Liver (tissue), 9 donors: ENCODE data around the gene AXIN1. TPM values are rescaled to one million over a fixed set of nuclear protein-coding genes. Genes with fewer than 3 reads are reported as not detected.

Source experiments
- DNase-seq: peaks from one replicate; pipeline ENCODE4 v3.0.0-alpha.2; 2017; ENCODE audit warnings: low spot score
- H3K27ac ChIP-seq, 2 donors: one replicate each; pipeline ENCODE4 v1.7.0; 2013; ENCODE audit warnings: inconsistent platforms in 2 of 2, low read length in 2 of 2, control low read depth in 1 of 2, low read depth in 1 of 2, mild to moderate bottlenecking in 1 of 2
- H3K27me3 ChIP-seq, 4 donors: one replicate each; pipeline versions ENCODE4 v1.6.1 to v1.7.0; 2013; ENCODE audit warnings: low read length in 3 of 4, inconsistent platforms in 1 of 4, mild to moderate bottlenecking in 1 of 4, moderate library complexity in 1 of 4; ENCODE audit not compliant: control insufficient read depth in 4 of 4, insufficient read depth in 4 of 4
- H3K36me3 ChIP-seq, 4 donors: one replicate each; pipeline versions ENCODE4 v1.6.1 to v1.7.0; 2013; ENCODE audit warnings: low read length in 3 of 4, mild to moderate bottlenecking in 3 of 4, low read depth in 1 of 4, moderate library complexity in 1 of 4; ENCODE audit not compliant: control insufficient read depth in 4 of 4, insufficient read depth in 3 of 4
- H3K4me1 ChIP-seq, 4 donors: one replicate each; pipeline versions ENCODE4 v1.6.1 to v1.7.0; 2013; ENCODE audit warnings: low read length in 3 of 4, mild to moderate bottlenecking in 3 of 4, moderate library complexity in 1 of 4; ENCODE audit not compliant: control insufficient read depth in 4 of 4, insufficient read depth in 4 of 4
- H3K4me3 ChIP-seq, 3 donors: one replicate each; pipeline versions ENCODE4 v1.6.1 to v1.7.0; 2013; ENCODE audit warnings: low read length in 3 of 3, control low read depth in 1 of 3, low read depth in 1 of 3, mild to moderate bottlenecking in 1 of 3
- H3K9ac ChIP-seq, 2 donors: one replicate each; pipeline ENCODE4 v1.7.0; 2013; ENCODE audit warnings: low read length in 2 of 2, mild to moderate bottlenecking in 2 of 2, moderate library complexity in 2 of 2, control low read depth in 1 of 2, low read depth in 1 of 2
- H3K9me3 ChIP-seq, 4 donors: one replicate each; pipeline versions ENCODE4 v1.6.1 to v1.7.0; 2013; ENCODE audit warnings: low read length in 3 of 4; ENCODE audit not compliant: control insufficient read depth in 4 of 4
- EGR1 ChIP-seq, 2 donors: IDR thresholded peaks; 2 replicates each; pipeline ENCODE4 v1.6.1; 2016 to 2018; ENCODE audit warnings: antibody characterized with exemption in 2 of 2, low read depth in 2 of 2
- FOXA1 ChIP-seq: IDR thresholded peaks from 2 replicates; pipeline ENCODE4 v1.6.1; 2016; ENCODE audit warnings: antibody characterized with exemption
- FOXA2 ChIP-seq: IDR thresholded peaks from 2 replicates; pipeline ENCODE4 v1.6.1; 2016; ENCODE audit warnings: antibody characterized with exemption
- GABPA ChIP-seq, 2 donors: IDR thresholded peaks in 1 of 2; conservative IDR thresholded peaks in 1 of 2; 2 replicates each; pipeline ENCODE4 v1.6.1; 2016; ENCODE audit warnings: antibody characterized with exemption in 2 of 2, mild to moderate bottlenecking in 1 of 2, moderate library complexity in 1 of 2
- HNF4A ChIP-seq, 2 donors: conservative IDR thresholded peaks; 2 replicates each; pipeline ENCODE4 v1.6.1; 2016; ENCODE audit warnings: antibody characterized with exemption in 2 of 2, mild to moderate bottlenecking in 2 of 2
- HNF4G ChIP-seq: IDR thresholded peaks from 2 replicates; pipeline ENCODE4 v1.6.1; 2016; ENCODE audit warnings: antibody characterized with exemption
- JUND ChIP-seq, 2 donors: IDR thresholded peaks; 2 replicates each; pipeline ENCODE4 v1.6.1; 2016; ENCODE audit warnings: antibody characterized with exemption in 2 of 2
- NR2F2 ChIP-seq: IDR thresholded peaks from 2 replicates; pipeline ENCODE4 v1.6.1; 2016; ENCODE audit warnings: antibody characterized with exemption
- RAD21 ChIP-seq, 2 donors: IDR thresholded peaks; 2 replicates each; pipeline ENCODE4 v1.6.1; 2016; ENCODE audit warnings: antibody characterized with exemption in 2 of 2, mild to moderate bottlenecking in 2 of 2
- RXRA ChIP-seq, 2 donors: IDR thresholded peaks; 2 replicates each; pipeline ENCODE4 v1.6.1; 2017 to 2018; ENCODE audit warnings: antibody characterized with exemption in 2 of 2, mild to moderate bottlenecking in 1 of 2
- SP1 ChIP-seq: IDR thresholded peaks from 2 replicates; pipeline ENCODE4 v1.6.1; 2018; ENCODE audit warnings: antibody characterized with exemption, mild to moderate bottlenecking
- TAF1 ChIP-seq: conservative IDR thresholded peaks from 2 replicates; pipeline ENCODE4 v1.6.1; 2016; ENCODE audit warnings: antibody characterized with exemption, mild to moderate bottlenecking
- YY1 ChIP-seq: IDR thresholded peaks from 2 replicates; pipeline ENCODE4 v1.6.1; 2016; ENCODE audit warnings: antibody characterized with exemption, mild to moderate bottlenecking
- WGBS: extraction: QIAGEN DNeasy Blood & Tissue Kit; methylation state at CpG from one replicate; pipeline ENCODE4 v1.1.7; 2013; 5-methylcytosine and 5-hydroxymethylcytosine counted together
- polyA plus RNA-seq, 2 donors: library from polyadenylated mRNA; stranded (reverse) in 1 of 2; unstranded in 1 of 2; fragments of 200-250 nt in 1 of 2; fragments of >200 nt in 1 of 2; fragmentation: Nextera tagmentation in 1 of 2; extraction: Ambion mirVana in 1 of 2; gene quantifications; one replicate each; pipeline versions ENCODE4 v1.2.1 to v1.2.3, GENCODE V29; 2013 to 2015
- total RNA-seq, 2 donors: library from RNA; depleted of rRNA; stranded (reverse); fragments of >200 nt; gene quantifications; one replicate each; pipeline ENCODE4 v1.2.3, GENCODE V29; 2014
- TF ChIP-seq, protein P1 (sequence below): IDR thresholded peaks from 2 replicates; pipeline ENCODE4 v1.6.1; 2016; ENCODE audit warnings: antibody characterized with exemption
- TF ChIP-seq, protein P2 (sequence below): IDR thresholded peaks from 2 replicates; pipeline ENCODE4 v1.6.1; 2016; ENCODE audit warnings: antibody characterized with exemption
- TF ChIP-seq, protein P3 (sequence below): fragments of 150-350 bp; IDR thresholded peaks from 2 replicates; pipeline ENCODE4 v1.5.1; 2017; ENCODE audit warnings: improper control_type of control experiment, low read depth, low read length; ENCODE audit not compliant: missing input control
- TF ChIP-seq, protein P4 (sequence below): IDR thresholded peaks from 2 replicates; pipeline ENCODE4 v1.6.1; 2016; ENCODE audit warnings: antibody characterized with exemption
- donor health status: healthy.
- donor health status: healthy.
- donor health status: healthy.
- donor health status: healthy.
- donor health status: healthy.

AXIN1 gene
- total and polyA plus RNA-seq, 4 donors = 2.0 to 10.3 (median 7.9) TPM

DNA sequence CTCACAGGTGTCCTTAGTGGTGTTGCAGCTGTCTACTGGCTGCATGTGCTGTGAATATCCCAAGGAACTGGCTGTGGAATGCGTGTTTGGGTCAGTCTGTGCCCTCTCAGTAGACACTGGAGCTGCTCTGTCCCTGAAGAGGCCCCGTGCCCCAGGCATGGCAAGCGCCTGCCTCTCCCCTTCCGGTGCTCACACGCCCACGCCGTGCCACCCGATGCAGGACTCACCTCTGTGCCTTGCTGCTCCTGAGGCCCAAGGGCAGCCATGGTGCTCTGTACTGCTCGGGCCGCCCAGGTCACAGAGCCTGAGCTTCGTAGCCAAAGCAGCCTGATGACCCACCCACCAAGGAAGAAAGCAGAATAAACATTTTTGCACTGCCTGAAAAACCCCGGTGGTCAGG is 86.8 kb downstream of the AXIN1 start:
- no peak overlapping the region for H3K27ac ChIP-seq
- DNase-seq = no peak
- H3K9me3 ChIP-seq = no peaks in the 10 kb centered on the region
- H3K4me1 ChIP-seq = no peaks in the 10 kb centered on the region
- no peak overlapping the region for H3K4me3 ChIP-seq
- no peaks in the 10 kb centered on the region for H3K27me3 ChIP-seq
- 84% methylated on average over 12 of the region's 12 CpGs for WGBS
- no peak overlapping the region for H3K9ac ChIP-seq
- H3K36me3 ChIP-seq = peaks cover 0 to 37% (median 9%) of the 10 kb centered on the region in 4 donors
- TF ChIP-seq YY1 (no peak), HNF4G (no peak), HNF4A (conservative IDR thresholded peaks at IDR 0.05) (no peak), JUND (IDR thresholded peaks at IDR 0.05) (no peak), EGR1 (IDR thresholded peaks at IDR 0.05; ENCODE audit: low read depth in 2 of 2) (no peak), RXRA (IDR thresholded peaks at IDR 0.05) (no peak), FOXA2 (no peak), NR2F2 (no peak), FOXA1 (no peak), TAF1 (no peak), GABPA (IDR thresholded peaks at IDR 0.05 in 1 of 2, conservative IDR thresholded peaks at IDR 0.05 in 1 of 2) (no peak)
- TF ChIP-seq, protein P1, sequence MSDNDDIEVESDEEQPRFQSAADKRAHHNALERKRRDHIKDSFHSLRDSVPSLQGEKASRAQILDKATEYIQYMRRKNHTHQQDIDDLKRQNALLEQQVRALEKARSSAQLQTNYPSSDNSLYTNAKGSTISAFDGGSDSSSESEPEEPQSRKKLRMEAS = no peak
- TF ChIP-seq, protein P2, sequence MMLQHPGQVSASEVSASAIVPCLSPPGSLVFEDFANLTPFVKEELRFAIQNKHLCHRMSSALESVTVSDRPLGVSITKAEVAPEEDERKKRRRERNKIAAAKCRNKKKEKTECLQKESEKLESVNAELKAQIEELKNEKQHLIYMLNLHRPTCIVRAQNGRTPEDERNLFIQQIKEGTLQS = no peak
- TF ChIP-seq, protein P3, sequence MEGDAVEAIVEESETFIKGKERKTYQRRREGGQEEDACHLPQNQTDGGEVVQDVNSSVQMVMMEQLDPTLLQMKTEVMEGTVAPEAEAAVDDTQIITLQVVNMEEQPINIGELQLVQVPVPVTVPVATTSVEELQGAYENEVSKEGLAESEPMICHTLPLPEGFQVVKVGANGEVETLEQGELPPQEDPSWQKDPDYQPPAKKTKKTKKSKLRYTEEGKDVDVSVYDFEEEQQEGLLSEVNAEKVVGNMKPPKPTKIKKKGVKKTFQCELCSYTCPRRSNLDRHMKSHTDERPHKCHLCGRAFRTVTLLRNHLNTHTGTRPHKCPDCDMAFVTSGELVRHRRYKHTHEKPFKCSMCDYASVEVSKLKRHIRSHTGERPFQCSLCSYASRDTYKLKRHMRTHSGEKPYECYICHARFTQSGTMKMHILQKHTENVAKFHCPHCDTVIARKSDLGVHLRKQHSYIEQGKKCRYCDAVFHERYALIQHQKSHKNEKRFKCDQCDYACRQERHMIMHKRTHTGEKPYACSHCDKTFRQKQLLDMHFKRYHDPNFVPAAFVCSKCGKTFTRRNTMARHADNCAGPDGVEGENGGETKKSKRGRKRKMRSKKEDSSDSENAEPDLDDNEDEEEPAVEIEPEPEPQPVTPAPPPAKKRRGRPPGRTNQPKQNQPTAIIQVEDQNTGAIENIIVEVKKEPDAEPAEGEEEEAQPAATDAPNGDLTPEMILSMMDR = no peak
- TF ChIP-seq, protein P4, sequence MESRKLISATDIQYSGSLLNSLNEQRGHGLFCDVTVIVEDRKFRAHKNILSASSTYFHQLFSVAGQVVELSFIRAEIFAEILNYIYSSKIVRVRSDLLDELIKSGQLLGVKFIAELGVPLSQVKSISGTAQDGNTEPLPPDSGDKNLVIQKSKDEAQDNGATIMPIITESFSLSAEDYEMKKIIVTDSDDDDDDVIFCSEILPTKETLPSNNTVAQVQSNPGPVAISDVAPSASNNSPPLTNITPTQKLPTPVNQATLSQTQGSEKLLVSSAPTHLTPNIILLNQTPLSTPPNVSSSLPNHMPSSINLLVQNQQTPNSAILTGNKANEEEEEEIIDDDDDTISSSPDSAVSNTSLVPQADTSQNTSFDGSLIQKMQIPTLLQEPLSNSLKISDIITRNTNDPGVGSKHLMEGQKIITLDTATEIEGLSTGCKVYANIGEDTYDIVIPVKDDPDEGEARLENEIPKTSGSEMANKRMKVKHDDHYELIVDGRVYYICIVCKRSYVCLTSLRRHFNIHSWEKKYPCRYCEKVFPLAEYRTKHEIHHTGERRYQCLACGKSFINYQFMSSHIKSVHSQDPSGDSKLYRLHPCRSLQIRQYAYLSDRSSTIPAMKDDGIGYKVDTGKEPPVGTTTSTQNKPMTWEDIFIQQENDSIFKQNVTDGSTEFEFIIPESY = no peak

DNA sequence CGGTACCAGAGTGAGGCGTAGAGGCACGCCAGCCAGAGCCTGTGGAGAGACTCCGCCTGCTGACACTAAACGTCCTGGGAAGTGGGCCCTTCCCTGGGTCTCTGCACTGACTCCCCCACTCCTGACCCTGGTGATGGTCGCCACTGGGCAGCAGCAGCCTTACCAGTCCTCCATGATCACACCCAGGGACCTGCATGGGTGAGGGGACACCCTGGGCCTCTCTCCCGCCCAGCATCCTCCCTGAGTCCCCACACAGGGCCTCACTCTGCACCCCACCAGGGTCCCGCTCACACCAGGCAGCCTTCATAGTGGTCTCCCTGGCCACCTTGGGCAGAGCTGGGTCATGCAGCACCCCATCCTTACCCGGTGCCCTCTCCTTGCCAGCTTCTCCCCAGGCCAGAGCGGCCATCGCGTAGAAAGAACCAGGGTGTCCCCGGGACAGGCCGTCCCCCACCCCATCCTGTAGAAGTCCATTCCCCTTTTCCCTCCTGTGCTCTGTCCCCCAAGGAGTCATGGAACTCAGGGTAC is 87.5 kb downstream of the AXIN1 start:
- Histone ChIP-seq H3K36me3 (peaks cover 2 to 43% (median 10%) of the 10 kb centered on the region in 4 donors), H3K9ac (no peak overlapping the region), H3K4me3 (no peak overlapping the region), H3K27ac (no peak overlapping the region), H3K27me3 (no peaks in the 10 kb centered on the region), H3K9me3 (no peaks in the 10 kb centered on the region), H3K4me1 (no peaks in the 10 kb centered on the region)
- TF ChIP-seq, protein P4 = no peak
- TF ChIP-seq RXRA (IDR thresholded peaks at IDR 0.05) = no peak
- TF ChIP-seq YY1 = no peak
- no peak for TF ChIP-seq FOXA1
- TF ChIP-seq, protein P3 = no peak
- no peak for TF ChIP-seq RAD21 (IDR thresholded peaks at IDR 0.05)
- TF ChIP-seq HNF4A (conservative IDR thresholded peaks at IDR 0.05) = no peak
- TF ChIP-seq NR2F2 = no peak
- no peak for TF ChIP-seq SP1
- TF ChIP-seq, protein P2 = no peak
- TF ChIP-seq HNF4G = no peak
- no peak for TF ChIP-seq JUND (IDR thresholded peaks at IDR 0.05)
- DNase-seq = no peak
- WGBS = 88% methylated on average over 14 of the region's 14 CpGs
